Large intestine (tissue), 3 donors: ENCODE data around the gene METRNL. TPM values are rescaled to one million over a fixed set of nuclear protein-coding genes. Genes with fewer than 3 reads are reported as not detected.
"Not testable (repeated sequence)": the region's sequence is repeated elsewhere in the genome, so short reads cannot be mapped to it uniquely, and the experiment has no call there.

Experiments used
- DNase-seq, 2 donors: peaks; one replicate each; pipeline versions ENCODE4 v3.0.0 to v3.0.0-alpha.2; 2013
- H3K27ac ChIP-seq: one replicate; pipeline ENCODE4 v1.5.1; 2013; ENCODE audit warnings: low read length
- H3K27me3 ChIP-seq: 2 replicates; pipeline ENCODE4 v1.6.1; 2013; ENCODE audit warnings: low read length; ENCODE audit not compliant: control insufficient read depth, insufficient read depth
- H3K36me3 ChIP-seq: 2 replicates; pipeline ENCODE4 v1.6.1; 2013; ENCODE audit warnings: low read length; ENCODE audit not compliant: control insufficient read depth, insufficient read depth
- H3K4me1 ChIP-seq: one replicate; pipeline ENCODE4 v1.6.1; 2013; ENCODE audit warnings: low read length; ENCODE audit not compliant: control insufficient read depth, insufficient read depth
- H3K4me3 ChIP-seq: one replicate; pipeline ENCODE4 v1.5.1; 2013; ENCODE audit warnings: low read length
- H3K9me3 ChIP-seq: one replicate; pipeline ENCODE4 v1.6.1; 2013; ENCODE audit warnings: mild to moderate bottlenecking, low read depth, low read length, moderate library complexity; ENCODE audit not compliant: control insufficient read depth
- WGBS: methylation state at CpG from one replicate; pipeline ENCODE4 v1.1.5; 2013; ENCODE audit warnings: low lambda C conversion rate; ENCODE audit not compliant: insufficient coverage; 5-methylcytosine and 5-hydroxymethylcytosine counted together
- polyA plus RNA-seq: library from polyadenylated mRNA; unstranded; fragments of 120-200 nt; gene quantifications from one replicate; pipeline ENCODE4 v1.2.1, GENCODE V29; 2013

The METRNL gene
- polyA plus RNA-seq, 1 donor, result 81.1 TPM

DNA sequence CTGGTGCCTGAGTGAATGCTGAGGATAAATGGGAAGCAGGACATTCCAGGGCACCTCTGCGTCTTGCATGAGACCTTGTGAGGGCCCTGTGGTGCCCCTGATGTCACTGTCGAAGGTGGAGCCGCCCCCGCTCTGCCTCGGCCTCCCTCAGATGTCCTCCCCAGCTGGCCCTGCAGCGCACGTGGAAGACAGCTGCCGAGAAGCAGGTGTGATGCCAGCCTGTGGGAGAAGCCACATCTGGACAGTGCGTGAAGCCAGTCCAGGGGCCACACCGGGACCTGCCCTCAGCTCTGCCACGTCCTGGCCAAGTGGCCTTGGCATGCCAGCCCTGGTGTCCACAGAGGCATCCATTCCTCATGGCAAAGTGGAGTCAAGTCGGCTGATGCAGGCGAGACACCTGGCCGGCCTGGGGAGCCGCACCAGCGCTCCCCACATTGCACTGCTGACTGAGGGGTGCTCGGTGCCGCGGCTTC, 21.6 kb upstream of the METRNL start:
- Histone ChIP-seq H3K27me3 (no peaks in the 10 kb centered on the region), H3K4me3 (no peak overlapping the region), H3K36me3 (no peaks in the 10 kb centered on the region), H3K9me3 (no peaks in the 10 kb centered on the region), H3K4me1 (no peaks in the 10 kb centered on the region), H3K27ac (no peak overlapping the region)
- no peak for DNase-seq
- no CpG with 5 or more reads among the region's 19 CpGs for whole genome bisulfite sequencing

DNA sequence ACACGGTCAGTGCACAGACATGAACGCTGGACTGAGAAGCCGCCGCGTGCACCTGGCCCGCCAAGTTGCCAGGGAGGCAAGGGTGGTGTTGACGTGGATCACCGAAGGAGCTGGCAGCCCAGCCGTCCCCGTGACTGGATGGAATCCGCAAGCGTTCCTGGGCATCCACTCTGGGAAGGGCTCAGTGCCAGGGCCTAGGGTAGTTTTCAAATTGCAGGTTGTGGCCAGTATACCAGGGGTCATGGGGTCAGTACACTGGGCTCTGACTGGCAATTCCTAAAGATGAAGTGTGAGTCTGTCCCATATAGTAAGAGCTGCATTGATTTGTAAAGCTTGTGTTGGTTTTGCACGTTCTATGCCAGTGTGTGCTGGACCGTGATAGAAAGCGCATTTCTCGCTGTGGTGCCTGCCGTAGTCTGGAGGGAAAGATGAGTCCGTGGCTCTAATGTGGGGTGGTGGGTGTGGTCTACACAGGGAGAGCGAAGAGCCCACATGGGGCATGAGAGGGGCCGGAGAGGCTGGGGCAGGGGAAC, 21.1 kb upstream of the METRNL start:
- H3K27me3 ChIP-seq, result no peaks in the 10 kb centered on the region
- no CpG with 5 or more reads among the region's 20 CpGs for WGBS
- no peaks in the 10 kb centered on the region for H3K4me1 ChIP-seq
- no peak overlapping the region for H3K4me3 ChIP-seq
- H3K36me3 ChIP-seq, result no peaks in the 10 kb centered on the region
- H3K9me3 ChIP-seq, result no peaks in the 10 kb centered on the region
- H3K27ac ChIP-seq, result no peak overlapping the region
- DNase-seq, result no peak

GRCh38 chr17:83061586-83061985, 17.8 kb upstream of the METRNL start:
- no peak for DNase-seq

GRCh38 chr17:83062011-83062817, 17.2 kb upstream of the METRNL start:
- no peaks in the 10 kb centered on the region for H3K9me3 ChIP-seq
- DNase-seq, result no peak
- no CpG with 5 or more reads among the region's 24 CpGs for WGBS
- no peaks in the 10 kb centered on the region for H3K4me1 ChIP-seq
- H3K36me3 ChIP-seq, result no peaks in the 10 kb centered on the region
- H3K27me3 ChIP-seq, result no peaks in the 10 kb centered on the region
- no peak overlapping the region for H3K27ac ChIP-seq
- no peak overlapping the region for H3K4me3 ChIP-seq

More at GRCh38 chr17:83061586-83061985, 17.8 kb upstream of the METRNL start:
- no peaks in the 10 kb centered on the region for H3K36me3 ChIP-seq
- no peaks in the 10 kb centered on the region for H3K27me3 ChIP-seq
- no peaks in the 10 kb centered on the region for H3K9me3 ChIP-seq
- H3K27ac ChIP-seq, result no peak overlapping the region
- no peak overlapping the region for H3K4me3 ChIP-seq
- no CpG with 5 or more reads among the region's 8 CpGs for WGBS
- H3K4me1 ChIP-seq, result no peaks in the 10 kb centered on the region

GRCh38 chr17:83062818-83063671, 16.4 kb upstream of the METRNL start:
- WGBS, result no CpG with 5 or more reads among the region's 30 CpGs
- no peaks in the 10 kb centered on the region for H3K27me3 ChIP-seq
- H3K4me3 ChIP-seq, result no peak overlapping the region
- no peaks in the 10 kb centered on the region for H3K36me3 ChIP-seq
- H3K4me1 ChIP-seq, result no peaks in the 10 kb centered on the region
- H3K27ac ChIP-seq, result no peak overlapping the region
- no peaks in the 10 kb centered on the region for H3K9me3 ChIP-seq
- DNase-seq, result no peak

- WGBS, result no CpG with 5 or more reads among the region's 18 CpGs
- no peak for DNase-seq
- H3K9me3 ChIP-seq, result no peaks in the 10 kb centered on the region
- H3K27me3 ChIP-seq, result no peaks in the 10 kb centered on the region
- no peaks in the 10 kb centered on the region for H3K4me1 ChIP-seq
- H3K27ac ChIP-seq, result no peak overlapping the region
- no peak overlapping the region for H3K4me3 ChIP-seq
- no peaks in the 10 kb centered on the region for H3K36me3 ChIP-seq
Measured at GRCh38 chr17:83064021-83064731, 15.2 kb upstream of the METRNL start.

DNA sequence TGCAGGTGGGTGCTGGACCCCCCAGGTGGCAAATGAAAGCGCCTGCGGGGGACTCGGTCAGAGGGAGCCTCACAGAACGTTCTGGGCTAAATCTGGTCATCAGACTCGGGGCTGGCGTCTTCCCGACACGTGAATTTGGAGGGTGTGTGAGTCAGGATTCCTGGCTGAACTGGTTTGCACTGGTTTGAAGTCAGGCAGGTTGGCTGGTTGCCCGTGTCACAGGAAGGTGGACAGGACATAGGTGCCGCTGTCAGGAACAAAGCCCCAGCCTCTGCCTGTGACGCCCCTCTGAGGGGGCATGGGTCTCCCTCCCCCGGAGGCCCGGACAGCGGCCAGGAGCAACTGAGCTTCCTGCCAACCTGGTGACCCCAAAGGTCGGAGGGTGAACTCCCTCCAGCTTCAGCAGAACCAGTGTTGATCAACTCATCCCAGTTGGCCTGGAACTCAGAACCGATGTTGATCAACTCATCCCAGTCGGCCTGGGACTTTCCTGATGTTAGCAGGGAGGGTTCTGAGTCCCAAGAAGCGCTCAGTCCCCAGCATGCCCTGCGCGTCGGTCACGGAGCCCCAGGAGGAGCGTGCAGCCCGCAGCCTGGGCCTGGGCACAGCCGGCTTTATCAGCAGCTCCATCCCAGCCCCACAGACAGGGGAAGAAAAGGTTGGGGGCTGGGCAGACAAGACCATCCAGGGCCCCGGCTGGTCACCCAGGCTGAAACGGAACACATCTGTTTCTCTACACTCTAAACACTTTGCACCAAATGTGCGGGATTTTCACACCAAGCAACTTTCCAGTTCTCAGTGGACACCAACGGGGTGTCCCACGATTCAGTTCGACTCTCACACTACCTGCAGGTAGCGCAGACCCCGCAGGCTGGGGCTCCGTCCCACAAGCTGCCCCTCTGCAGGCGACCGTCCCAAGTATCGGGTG, 14.4 kb upstream of the METRNL start:
- no peak overlapping the region for H3K4me3 ChIP-seq
- H3K9me3 ChIP-seq, result no peaks in the 10 kb centered on the region
- H3K27ac ChIP-seq, result no peak overlapping the region
- no peak for DNase-seq
- H3K4me1 ChIP-seq, result no peaks in the 10 kb centered on the region
- H3K36me3 ChIP-seq, result no peaks in the 10 kb centered on the region
- H3K27me3 ChIP-seq, result no peaks in the 10 kb centered on the region
- WGBS, result no CpG with 5 or more reads among the region's 37 CpGs

- no peak overlapping the region for H3K4me3 ChIP-seq
- WGBS, result 100% methylated on average over 2 of the region's 39 CpGs
- H3K27ac ChIP-seq, result no peak overlapping the region
- no peaks in the 10 kb centered on the region for H3K36me3 ChIP-seq
- H3K27me3 ChIP-seq, result no peaks in the 10 kb centered on the region
- no peaks in the 10 kb centered on the region for H3K9me3 ChIP-seq
- DNase-seq, result no peak
- no peaks in the 10 kb centered on the region for H3K4me1 ChIP-seq
Measured at GRCh38 chr17:83065660-83066542, 13.5 kb upstream of the METRNL start.

- H3K9me3 ChIP-seq, DNase-seq, H3K36me3 ChIP-seq, H3K27ac ChIP-seq, H3K27me3 ChIP-seq, H3K4me1 ChIP-seq, H3K4me3 ChIP-seq: not testable (repeated sequence)
- WGBS, result no CpG with 5 or more reads among the region's 19 CpGs
Measured at GRCh38 chr17:83066543-83066890, 12.9 kb upstream of the METRNL start.
